B cell (primary cell): Measurements from ENCODE around the gene DUS2. TPM values are rescaled to one million over a fixed set of nuclear protein-coding genes. Genes with fewer than 3 reads are reported as not detected.
A peak's percentile ranks its signal among the peaks of the same experiment; 100 is the strongest.

Experiments
- ATAC-seq: fragments of 200-7000 bp; cut with Tn5 transposase; one replicate; pipeline ENCODE4 v1.10.0; 2021; ENCODE audit warnings: low read depth, mild to moderate bottlenecking, moderate number of reproducible peaks, moderate library complexity
- CTCF ChIA-PET: fragments of 350-600 bp; sonication (Branson Sonifier 250); formaldehyde crosslinking; loops from one replicate; lab custom pipeline; 2021; ENCODE audit warnings: antibody characterized with exemption, inconsistent platforms; lab: Charles Lee
- POLR2A ChIA-PET: fragments of 350-600 bp; sonication (Branson Sonifier 250); formaldehyde crosslinking; loops from one replicate; lab custom pipeline; 2021; ENCODE audit warnings: antibody characterized with exemption; lab: Charles Lee
- DNase-seq: peaks from one replicate; pipeline ENCODE4 v3.0.0; 2013
- H2AFZ ChIP-seq: 2 replicates; pipeline ENCODE4 v1.6.1; 2012; ENCODE audit warnings: mild to moderate bottlenecking, low read depth, low read length; ENCODE audit not compliant: insufficient read depth, poor library complexity, severe bottlenecking
- H3K27ac ChIP-seq, 2 donors: 1 replicate in 1 of 2; 2 replicates in 1 of 2; pipeline ENCODE4 v1.5.1; 2012 to 2013; ENCODE audit warnings: low read length in 2 of 2, mild to moderate bottlenecking in 2 of 2, moderate library complexity in 1 of 2
- H3K27me3 ChIP-seq, 4 experiments: fragments of 200-600 bp in 1 of 4; sonication (generic) in 1 of 4; replicated peaks in 1 of 4; 1 replicate in 2 of 4; 2 replicates in 2 of 4; pipeline versions ENCODE4 v1.6.1 to v1.7.0; 2013 to 2016; ENCODE audit warnings: low read length in 3 of 4, mild to moderate bottlenecking in 2 of 4, mixed read lengths in 1 of 4, moderate library complexity in 1 of 4; ENCODE audit not compliant: insufficient read depth in 4 of 4, control insufficient read depth in 3 of 4; ENCODE audit errors: control extremely low read depth in 1 of 4
- H3K36me3 ChIP-seq, 2 experiments: replicated peaks in 1 of 2; 1 replicate in 1 of 2; 2 replicates in 1 of 2; pipeline versions ENCODE4 v1.6.1 to v1.7.1; 2013; ENCODE audit warnings: low read length in 1 of 2; ENCODE audit not compliant: insufficient read depth in 2 of 2, control insufficient read depth in 1 of 2; ENCODE audit errors: control extremely low read depth in 1 of 2, extremely low read depth in 1 of 2
- H3K4me1 ChIP-seq, 2 donors: fragments of 200-600 bp in 1 of 2; sonication (generic) in 1 of 2; 1 replicate in 1 of 2; 2 replicates in 1 of 2; pipeline versions ENCODE4 v1.5.1 to v1.6.1; 2013 to 2017; ENCODE audit warnings: low read length in 2 of 2; ENCODE audit not compliant: control insufficient read depth in 2 of 2, insufficient read depth in 2 of 2
- H3K4me2 ChIP-seq: replicated peaks from 2 replicates; pipeline ENCODE3; 2012; ENCODE audit warnings: mild to moderate bottlenecking, low read depth, low read length; ENCODE audit not compliant: poor library complexity, severe bottlenecking
- H3K4me3 ChIP-seq, 5 experiments: fragments of 200-600 bp in 1 of 5; sonication (generic) in 1 of 5; 1 replicate in 3 of 5; 2 replicates in 2 of 5; pipeline versions ENCODE4 v1.5.1 to v1.7.0; 2011 to 2016; ENCODE audit warnings: low read length in 4 of 5, mild to moderate bottlenecking in 4 of 5, low read depth in 2 of 5, control low read depth in 1 of 5, moderate library complexity in 1 of 5; ENCODE audit not compliant: insufficient read depth in 1 of 5; ENCODE audit errors: control extremely low read depth in 1 of 5, extremely low read depth in 1 of 5
- H3K79me2 ChIP-seq: fragments of 200-600 bp; sonication (generic); one replicate; pipeline ENCODE4 v1.6.0; 2016; ENCODE audit warnings: low read length; ENCODE audit not compliant: control insufficient read depth, insufficient read depth
- H3K9ac ChIP-seq: fragments of 200-600 bp; sonication (generic); 2 replicates; pipeline ENCODE4 v1.6.1; 2017; ENCODE audit warnings: mild to moderate bottlenecking, low read length, moderate library complexity
- H3K9me3 ChIP-seq, 3 donors: one replicate each; pipeline versions ENCODE4 v1.6.1 to v1.7.1; 2013; ENCODE audit warnings: low read length in 2 of 3; ENCODE audit not compliant: control insufficient read depth in 2 of 3, insufficient read depth in 1 of 3; ENCODE audit errors: control extremely low read depth in 1 of 3
- H4K20me1 ChIP-seq: 2 replicates; pipeline ENCODE4 v1.6.0; 2012; ENCODE audit warnings: mild to moderate bottlenecking, low read length; ENCODE audit not compliant: insufficient read depth, control insufficient read depth, poor library complexity, severe bottlenecking
- H3K27ac Mint-ChIP-seq: one replicate; pipeline ENCODE4 v1.8.0; 2021; ENCODE audit warnings: mixed read lengths
- H3K27me3 Mint-ChIP-seq: one replicate; pipeline ENCODE4 v1.8.0; 2021; ENCODE audit warnings: mixed read lengths
- H3K4me1 Mint-ChIP-seq: one replicate; pipeline ENCODE4 v1.8.0; 2021; ENCODE audit warnings: mixed read lengths
- H3K4me3 Mint-ChIP-seq: one replicate; pipeline ENCODE4 v1.8.0; 2021; ENCODE audit warnings: mixed read lengths
- H3K9me3 Mint-ChIP-seq: one replicate; pipeline ENCODE4 v1.8.0; 2022; ENCODE audit warnings: mixed read lengths; ENCODE audit not compliant: insufficient read depth
- CTCF ChIP-seq: fragments of 200-600 bp; IDR thresholded peaks from one replicate; pipeline ENCODE4 v1.8.0; 2022; ENCODE audit warnings: antibody characterized with exemption, mild to moderate bottlenecking
- EZH2 ChIP-seq: IDR thresholded peaks from 2 replicates; pipeline ENCODE4 v1.6.1; 2012; ENCODE audit warnings: borderline replicate concordance, low read depth, mild to moderate bottlenecking, moderate library complexity, low read length; ENCODE audit not compliant: insufficient read depth, poor library complexity, severe bottlenecking
- intact Hi-C: fragments of 100-400 bp; cut with micrococcal nuclease; formaldehyde crosslinking; loops from one replicate; pipeline ENCODE4 v1.10.0; 2022
- polyA plus RNA-seq: library from polyadenylated mRNA; depleted of rRNA; stranded (reverse); fragments of >200 nt; gene quantifications from 2 replicates; pipeline ENCODE4 v1.2.3, GENCODE V29; 2012
- total RNA-seq, 2 donors: library from RNA; stranded (reverse); fragments of 120-200 nt in 1 of 2; gene quantifications; 1 replicate in 1 of 2; 2 replicates in 1 of 2; pipeline versions ENCODE4 v1.2.3 to v1.2.4, GENCODE V29; 2013 to 2022

The DUS2 gene
- total and polyA plus RNA-seq, 2 donors (not counting 1 experiment from before 2014, with no cell fraction given), result 61.1 to 93.0 TPM

GRCh38 chr16:68081861-68082628 is 59.0 kb downstream of the DUS2 start:
- ATAC-seq (no peak), DNase-seq (no peak)
- H3K4me1 Mint-ChIP-seq, result peaks cover 75% of the 10 kb centered on the region
- peak overlapping the region; percentile 70 for H3K4me3 Mint-ChIP-seq
- H3K27me3 Mint-ChIP-seq, result no peaks in the 10 kb centered on the region
- H3K4me3 ChIP-seq, result no peak overlapping the region
- CTCF ChIA-PET, result interaction anchor here (1.4 to 11.1 kb wide), 3 partner anchors 13 to 265 kb away, joined by 4 to 242 read pairs (median 4); no protein-coding TSS in a partner anchor
- H3K9ac ChIP-seq, result no peak overlapping the region
- intact Hi-C loops, result loop anchor here (10.0 kb wide), 1 partner anchor 537 kb away; no protein-coding TSS in a partner anchor
- H3K79me2 ChIP-seq, result peaks cover 34% of the 10 kb centered on the region
- H3K27me3 ChIP-seq, result no peaks in the 10 kb centered on the region
- no peak overlapping the region for H2AFZ ChIP-seq
- TF ChIP-seq CTCF, result no peak
- TF ChIP-seq EZH2, result no peak
- peak overlapping the region; percentile 88 for H3K4me2 ChIP-seq
- H3K27ac ChIP-seq, result peak overlapping the region; percentile 5 to 81
- H3K9me3 Mint-ChIP-seq, result no peaks in the 10 kb centered on the region
- peaks cover 0 to 31% of the 10 kb centered on the region in 2 experiments for H3K36me3 ChIP-seq
- no peaks in the 10 kb centered on the region for H3K9me3 ChIP-seq
- peaks cover 18% of the 10 kb centered on the region for H4K20me1 ChIP-seq
- POLR2A ChIA-PET, result interaction anchor here (4.2 to 5.0 kb wide), 2 partner anchors 7 to 12 kb away, joined by 52 to 82 read pairs; no protein-coding TSS in a partner anchor
- H3K27ac Mint-ChIP-seq, result peak overlapping the region; percentile 96
- peaks cover 74% of the 10 kb centered on the region in 2 donors for H3K4me1 ChIP-seq
